Embryonic facial prominence (tissue), 1 donor: ENCODE measurements around the gene TOP1.

Experiments
- DNase-seq: peaks from one replicate; pipeline ENCODE4 v3.0.0-alpha.2; 2016; ENCODE audit errors: extremely low spot score

The TOP1 gene

GRCh38 chr20:41143354-41143753 lies 114.7 kb downstream of the TOP1 start:
- no peak for DNase-seq

GRCh38 chr20:41145317-41145716 lies 116.7 kb downstream of the TOP1 start:
- DNase-seq, result no peak

- no peak for DNase-seq
Observed at GRCh38 chr20:41145821-41146620, 117.4 kb downstream of the TOP1 start.

- no peak for DNase-seq
Observed at GRCh38 chr20:41147767-41148191, 119.2 kb downstream of the TOP1 start.

GRCh38 chr20:41148942-41149341 lies 120.3 kb downstream of the TOP1 start:
- no peak for DNase-seq

GRCh38 chr20:41150664-41151063 lies 122.0 kb downstream of the TOP1 start:
- DNase-seq, result no peak

- no peak for DNase-seq
Observed at GRCh38 chr20:41151134-41151869, 122.7 kb downstream of the TOP1 start.

- DNase-seq, result no peak
Observed at GRCh38 chr20:41152108-41152757, 123.6 kb downstream of the TOP1 start.

- DNase-seq, result no peak
Observed at GRCh38 chr20:41154436-41155176, 126.0 kb downstream of the TOP1 start.

- DNase-seq, result no peak
Observed at GRCh38 chr20:41155261-41155660, 126.6 kb downstream of the TOP1 start.

GRCh38 chr20:41158082-41158625 lies 129.5 kb downstream of the TOP1 start:
- DNase-seq, result no peak

GRCh38 chr20:41159547-41159946 lies 130.9 kb downstream of the TOP1 start:
- DNase-seq, result no peak

- DNase-seq, result no peak
Observed at GRCh38 chr20:41160686-41161085, 132.1 kb downstream of the TOP1 start.

GRCh38 chr20:41161886-41162285 lies 133.3 kb downstream of the TOP1 start:
- DNase-seq, result no peak

- DNase-seq, result no peak
Observed at GRCh38 chr20:41162396-41162795, 133.8 kb downstream of the TOP1 start.

GRCh38 chr20:41163821-41164220 lies 135.2 kb downstream of the TOP1 start:
- no peak for DNase-seq

- no peak for DNase-seq
Observed at GRCh38 chr20:41165001-41165882, 136.6 kb downstream of the TOP1 start.

GRCh38 chr20:41166201-41167117 lies 137.8 kb downstream of the TOP1 start:
- DNase-seq, result no peak

GRCh38 chr20:41167118-41167470 lies 138.5 kb downstream of the TOP1 start:
- DNase-seq, result no peak
